ENCODE results near the gene RIF1. TPM values are rescaled to one million over a fixed set of nuclear protein-coding genes. Genes with fewer than 3 reads are reported as not detected.
A peak's percentile ranks its signal among the peaks of the same experiment; 100 is the strongest.

Gene RIF1
- total and polyA plus RNA-seq, 12 donors = 2.0 to 19.3 (median 14.5) TPM

GRCh38 chr2:151405376-151405775 is 4.3 kb upstream of the RIF1 start:
- WGBS, 2 donors = 76 to 86% methylated on average over 4 of the region's 4 CpGs
- ATAC-seq (no peak), DNase-seq (no peak)
- Histone ChIP-seq H3K27me3 (no peaks in the 10 kb centered on the region), H3K9me3 (no peaks in the 10 kb centered on the region), H3K36me3 (no peaks in the 10 kb centered on the region), H3K4me1 (peaks cover 0 to 6% (median 0%) of the 10 kb centered on the region in 9 donors), H3K27ac (no peak overlapping the region), H3K4me3 (no peak overlapping the region)
- TF ChIP-seq CTCF (IDR thresholded peaks at IDR 0.05) = no peak
- intact Hi-C loops (cut with DNase I) = loop anchor here in 2 of 10 donors (10.0 kb wide), 2 partner anchors 111 to 121 kb away; partner anchors contain the start of gene NMI (in 1 of the 2)

- peaks cover 0 to 22% (median 12%) of the 10 kb centered on the region in 9 donors for H3K4me1 ChIP-seq
- ATAC-seq (no peak), DNase-seq (no peak)
- H3K9me3 ChIP-seq = no peaks in the 10 kb centered on the region
- no peaks in the 10 kb centered on the region for H3K27me3 ChIP-seq
- TF ChIP-seq CTCF (IDR thresholded peaks at IDR 0.05) = no peak
- H3K27ac ChIP-seq = no peak overlapping the region
- H3K4me3 ChIP-seq = no peak overlapping the region
- H3K36me3 ChIP-seq = peaks cover 0 to 11% (median 0%) of the 10 kb centered on the region in 9 donors
- intact Hi-C loops (cut with DNase I) = loop anchor here in 2 of 10 donors (10.0 kb wide), 2 partner anchors 112 to 122 kb away; partner anchors contain the start of gene NMI (in 1 of the 2)
These were observed 2.4 kb upstream of the RIF1 start for GRCh38 chr2:151407281-151407680.

GRCh38 chr2:151408788-151409600 is 708 bp upstream of the RIF1 start:
- peak overlapping the region in 7 of 10 donors; percentile 84 to 99 (median 91) for H3K27ac ChIP-seq
- H3K27me3 ChIP-seq = no peaks in the 10 kb centered on the region
- 82 to 85% methylated on average over 25 of the region's 25 CpGs for WGBS, 2 donors
- DNase-seq (no peak), ATAC-seq (no peak)
- H3K4me3 ChIP-seq = peak overlapping the region in 9 of 10 donors; percentile 83 to 100 (median 96)
- peaks cover 0 to 22% (median 12%) of the 10 kb centered on the region in 9 donors for H3K4me1 ChIP-seq
- no peak for TF ChIP-seq CTCF (IDR thresholded peaks at IDR 0.05)
- H3K36me3 ChIP-seq = peaks cover 0 to 28% (median 0%) of the 10 kb centered on the region in 9 donors
- H3K9me3 ChIP-seq = no peaks in the 10 kb centered on the region
- intact Hi-C loops (cut with DNase I) = loop anchor here in 2 of 10 donors (10.0 kb wide), 2 partner anchors 114 to 124 kb away; partner anchors contain the start of gene NMI (in 1 of the 2)

- Histone ChIP-seq H3K27ac (peak overlapping the region; percentile 81 to 99 (median 90)), H3K4me3 (peak overlapping the region; percentile 83 to 100 (median 94)), H3K27me3 (no peaks in the 10 kb centered on the region), H3K4me1 (peaks cover 0 to 22% (median 12%) of the 10 kb centered on the region in 9 donors), H3K36me3 (peaks cover 0 to 43% (median 0%) of the 10 kb centered on the region in 9 donors), H3K9me3 (no peaks in the 10 kb centered on the region)
- no peak for DNase-seq
- WGBS, 2 donors = 0 to 1% methylated on average over 21 of the region's 21 CpGs
- TF ChIP-seq CTCF (IDR thresholded peaks at IDR 0.05) = no peak
- ATAC-seq = peak in 6 of 8 donors; percentile 2 to 33 (median 11)
- intact Hi-C loops (cut with DNase I) = loop anchor here in 8 of 10 donors (5.0 to 10.0 kb wide), 4 partner anchors 123 to 1823 kb away; partner anchors contain the start of genes NMI (in 4 of the 8), RBM43 (in 4 of the 8) and MMADHC (in 1 of the 8)
These were observed 758 bp downstream of the RIF1 start for GRCh38 chr2:151410485-151410834.

Measured in heart right ventricle (tissue), 16 donors.